Measurements from ENCODE around the gene CD4.

Gene CD4

GRCh38 chr12:6830286-6830890 lies 41.1 kb downstream of the CD4 start:
- DNase-seq = no peak

DNA sequence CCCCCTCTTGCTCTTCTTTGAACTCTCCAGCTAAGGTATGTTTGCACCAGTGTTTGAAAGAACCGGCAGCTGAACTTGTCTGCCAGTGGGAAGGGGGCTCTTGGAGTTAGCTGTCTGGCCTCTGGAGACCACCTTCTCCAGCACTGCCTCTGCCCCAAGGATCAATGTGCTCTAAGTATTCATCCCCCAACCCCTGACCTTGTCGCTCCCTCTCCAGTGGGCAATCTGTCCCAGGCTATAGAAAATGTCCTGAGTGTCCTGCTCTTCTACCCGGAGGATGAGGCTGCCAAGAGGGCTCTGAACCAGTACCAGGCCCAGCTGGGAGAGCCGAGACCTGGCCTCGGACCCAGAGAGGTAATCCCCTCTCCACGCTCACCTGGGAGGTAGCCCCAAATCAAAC lies 41.7 kb downstream of the CD4 start:
- no peak for DNase-seq

DNA sequence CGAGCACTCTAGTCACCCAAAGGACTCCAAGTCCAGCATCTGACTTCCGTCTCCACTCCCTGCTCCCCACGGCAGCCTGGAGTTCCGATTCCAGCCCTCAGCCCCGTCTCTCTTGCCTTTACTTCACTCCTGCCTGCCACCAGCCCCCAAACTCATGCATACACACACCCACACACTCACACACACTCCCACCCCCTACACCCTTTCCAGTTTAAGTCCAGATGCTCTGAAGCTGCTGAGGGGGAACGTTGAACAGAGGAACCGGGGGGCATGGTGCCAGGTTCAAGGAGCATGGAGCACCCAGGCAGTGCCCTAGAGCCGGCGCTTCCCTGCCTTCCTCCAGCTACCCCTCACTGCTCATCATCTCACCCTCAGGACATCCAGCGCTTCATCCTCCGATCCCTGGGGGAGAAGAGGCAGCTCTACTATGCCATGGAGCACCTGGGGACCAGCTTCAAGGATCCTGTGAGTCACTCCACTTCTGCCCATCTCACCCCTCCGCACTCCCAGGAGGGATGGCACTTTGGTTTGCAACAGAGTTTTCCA lies 42.2 kb downstream of the CD4 start:
- no peak for DNase-seq

DNA sequence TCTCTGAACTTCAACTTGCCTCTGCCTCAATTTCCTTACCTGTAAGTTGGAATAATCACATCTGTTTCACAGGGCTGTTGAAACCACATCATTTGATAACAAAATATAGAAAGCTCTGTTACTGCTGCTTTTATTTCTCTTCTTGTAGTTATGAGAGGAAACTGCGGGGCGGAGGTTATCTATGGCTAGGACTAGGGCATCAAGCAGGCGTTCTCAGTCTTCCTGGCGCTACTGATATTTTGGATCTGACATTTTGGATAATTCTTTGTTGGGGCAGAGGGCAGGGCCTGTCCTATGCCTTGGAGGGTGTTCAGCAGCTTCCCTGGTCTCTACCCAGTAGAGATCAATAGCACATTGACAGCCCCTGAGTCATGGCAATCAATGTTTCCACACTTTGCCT lies 42.8 kb downstream of the CD4 start:
- DNase-seq = no peak

GRCh38 chr12:6833189-6833890 lies 44.0 kb downstream of the CD4 start:
- DNase-seq = no peak

GRCh38 chr12:6834254-6834653 lies 44.9 kb downstream of the CD4 start:
- no peak for DNase-seq

DNA sequence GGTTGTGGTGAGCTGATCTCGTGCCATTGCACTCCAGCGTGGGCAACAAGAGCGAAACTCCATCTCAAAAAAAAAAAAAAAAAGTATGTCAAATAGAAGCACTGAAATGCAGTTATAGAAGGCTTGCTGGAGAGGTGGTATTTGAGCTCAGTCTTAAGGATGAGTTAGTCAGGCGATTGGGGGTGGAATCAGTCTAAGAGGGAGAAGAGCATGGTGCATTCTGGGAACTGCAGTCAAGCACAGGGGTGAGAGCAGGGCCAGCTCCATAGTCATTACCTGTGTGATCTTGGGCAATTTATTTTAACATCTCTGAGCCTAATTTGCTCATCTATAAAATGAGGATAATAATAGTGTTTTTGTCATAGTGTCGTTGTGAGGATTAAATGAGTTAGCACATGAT lies 45.5 kb downstream of the CD4 start:
- peak; percentile 23 for DNase-seq

- no peak for DNase-seq
Measured at GRCh38 chr12:6836851-6837250, 47.5 kb downstream of the CD4 start.

DNA sequence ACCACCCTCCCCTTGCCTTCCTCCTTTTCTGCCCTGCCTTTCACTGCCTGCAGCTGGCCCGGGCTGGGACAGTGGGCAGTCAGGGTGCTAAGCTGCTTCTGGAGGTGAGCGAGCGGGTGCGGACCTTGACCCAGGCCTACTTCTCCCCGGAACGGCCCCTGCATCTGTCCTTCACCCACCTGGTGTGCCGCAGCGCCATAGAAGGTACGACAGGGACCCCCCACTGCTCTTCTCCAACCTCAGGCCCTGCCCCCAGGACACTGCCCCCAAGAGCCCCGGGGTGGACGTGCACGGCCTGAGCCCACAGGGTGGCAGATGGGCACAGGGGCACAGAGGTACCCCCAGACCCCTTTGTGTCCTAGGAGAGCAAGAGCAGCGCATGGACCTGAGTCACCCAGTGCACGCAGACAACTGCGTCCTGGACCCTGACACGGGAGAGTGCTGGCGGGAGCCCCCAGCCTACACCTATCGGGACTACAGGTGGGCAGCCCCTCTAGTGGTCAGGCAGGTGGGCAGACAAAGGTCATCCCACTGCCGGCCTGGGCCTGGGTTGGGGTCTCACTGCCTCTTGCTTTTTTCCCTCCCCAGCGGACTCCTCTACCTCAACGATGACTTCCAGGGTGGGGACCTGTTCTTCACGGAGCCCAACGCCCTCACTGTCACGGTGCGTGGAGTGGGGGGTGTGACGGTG lies 48.2 kb downstream of the CD4 start:
- DNase-seq = no peak

- DNase-seq = no peak
Measured at GRCh38 chr12:6838854-6839253, 49.5 kb downstream of the CD4 start.

GRCh38 chr12:6839482-6840201 lies 50.3 kb downstream of the CD4 start:
- DNase-seq = no peak

GRCh38 chr12:6840330-6840729 lies 51.0 kb downstream of the CD4 start:
- DNase-seq = no peak

GRCh38 chr12:6840761-6841515 lies 51.6 kb downstream of the CD4 start, which contains the start of gene GNB3:
Gene GNB3 (plus strand): TSS chr12:6840925. CDS start chr12:6841288, 363 bp downstream.
- DNase-seq = no peak

- no peak for DNase-seq
Measured at GRCh38 chr12:6842075-6842474, 52.7 kb downstream of the CD4 start.

- DNase-seq = no peak
Measured at GRCh38 chr12:6843118-6843902, 54.0 kb downstream of the CD4 start.

DNA sequence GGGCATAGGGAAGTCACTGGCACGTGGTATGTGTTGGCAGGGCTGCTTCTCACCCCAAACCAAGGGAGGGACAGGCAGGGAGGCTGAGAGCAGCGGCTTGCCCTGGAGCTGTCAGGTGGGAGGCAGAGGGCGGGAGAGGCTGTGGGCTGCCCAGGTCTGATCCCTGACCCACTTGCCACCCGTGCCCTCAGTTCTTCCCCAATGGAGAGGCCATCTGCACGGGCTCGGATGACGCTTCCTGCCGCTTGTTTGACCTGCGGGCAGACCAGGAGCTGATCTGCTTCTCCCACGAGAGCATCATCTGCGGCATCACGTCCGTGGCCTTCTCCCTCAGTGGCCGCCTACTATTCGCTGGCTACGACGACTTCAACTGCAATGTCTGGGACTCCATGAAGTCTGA lies 56.1 kb downstream of the CD4 start:
- no peak for DNase-seq

- DNase-seq = no peak
Measured at GRCh38 chr12:6846316-6846869, 57.1 kb downstream of the CD4 start.

GRCh38 chr12:6847676-6848075 lies 58.3 kb downstream of the CD4 start:
- no peak for DNase-seq

- DNase-seq = no peak
Measured at GRCh38 chr12:6849427-6849826, 60.1 kb downstream of the CD4 start.

- DNase-seq = no peak
Measured at GRCh38 chr12:6849976-6850560, 60.7 kb downstream of the CD4 start.

GRCh38 chr12:6850796-6851152 lies 61.4 kb downstream of the CD4 start:
- DNase-seq = no peak

Data from fibroblast of skin of right biceps (primary cell).